ENCODE measurements around the gene NUB1.

NUB1 gene

DNA sequence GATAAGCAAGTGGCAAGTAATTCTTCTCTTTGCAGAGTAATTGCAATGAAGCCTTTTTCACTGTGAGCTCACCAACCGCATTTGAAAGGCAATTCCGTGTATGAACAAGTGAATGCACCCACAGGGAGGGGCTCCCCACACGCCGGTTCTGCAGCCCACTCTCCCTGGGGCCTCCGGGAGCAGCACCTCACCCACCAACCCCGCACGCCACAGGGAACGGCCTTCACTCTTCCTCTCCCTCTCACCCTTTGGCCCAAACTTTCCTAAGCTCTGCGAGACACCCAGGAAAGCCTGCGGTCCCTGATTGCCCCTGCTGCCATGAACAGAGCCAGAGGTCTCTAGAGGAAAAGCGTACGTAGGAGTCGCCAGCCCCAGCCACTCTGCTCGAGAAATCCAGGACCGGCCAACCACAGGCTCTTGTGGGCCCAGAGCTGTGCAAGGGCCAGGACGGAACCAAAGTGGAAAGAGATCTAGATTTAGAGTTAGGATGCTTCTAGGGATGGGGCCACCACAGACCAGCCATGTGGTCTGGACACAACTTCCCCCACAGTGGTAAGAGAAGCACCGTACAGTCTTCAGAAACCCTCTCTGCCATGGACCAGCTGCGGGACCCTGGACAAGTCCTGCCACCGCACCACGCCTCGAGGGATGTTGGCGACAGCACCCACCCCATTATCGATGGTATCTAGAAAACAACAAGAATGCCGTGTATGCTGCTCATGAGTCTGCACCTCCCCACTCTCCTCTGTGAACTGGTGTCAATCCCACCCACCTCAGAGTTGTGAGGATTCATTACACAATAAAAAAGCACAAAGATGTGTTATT is 64.7 kb downstream of the NUB1 start:
- DNase-seq, result no peak

DNA sequence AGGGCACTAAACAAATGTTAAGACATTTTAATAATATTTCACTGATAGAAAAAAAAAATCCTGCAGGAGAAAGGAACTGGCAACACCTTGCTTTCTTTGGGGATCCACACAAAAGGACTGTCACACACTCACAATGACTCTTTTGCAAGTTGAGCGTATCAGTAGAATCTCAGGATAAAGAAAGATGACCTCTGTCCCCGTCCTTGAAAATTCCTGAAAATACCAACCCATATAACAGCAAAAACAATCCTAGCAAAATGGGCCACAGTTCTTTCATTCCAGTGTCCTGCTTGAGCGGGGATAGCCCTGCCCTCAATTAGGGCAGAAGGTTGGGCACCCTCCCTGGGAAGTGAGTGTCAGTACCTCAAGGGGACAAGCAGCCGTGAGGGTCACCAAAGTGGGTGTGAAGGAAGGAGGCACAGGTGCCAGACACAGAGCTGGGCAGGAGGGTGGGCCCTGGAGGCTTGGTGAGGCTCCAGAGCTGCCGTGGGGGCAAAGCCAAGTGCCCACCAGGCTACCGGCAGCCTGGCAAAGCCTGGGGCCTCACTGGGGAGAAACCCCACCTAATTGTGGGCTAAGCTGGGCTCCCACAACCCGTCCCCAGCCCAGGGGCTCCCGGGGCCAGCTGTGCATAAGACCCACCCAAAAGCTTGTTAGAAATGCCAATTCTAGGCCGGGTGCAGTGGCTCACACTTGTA is 65.4 kb downstream of the NUB1 start:
- DNase-seq, result no peak

- DNase-seq, result no peak
Observed at GRCh38 chr7:151408498-151408838, 66.9 kb downstream of the NUB1 start.

DNA sequence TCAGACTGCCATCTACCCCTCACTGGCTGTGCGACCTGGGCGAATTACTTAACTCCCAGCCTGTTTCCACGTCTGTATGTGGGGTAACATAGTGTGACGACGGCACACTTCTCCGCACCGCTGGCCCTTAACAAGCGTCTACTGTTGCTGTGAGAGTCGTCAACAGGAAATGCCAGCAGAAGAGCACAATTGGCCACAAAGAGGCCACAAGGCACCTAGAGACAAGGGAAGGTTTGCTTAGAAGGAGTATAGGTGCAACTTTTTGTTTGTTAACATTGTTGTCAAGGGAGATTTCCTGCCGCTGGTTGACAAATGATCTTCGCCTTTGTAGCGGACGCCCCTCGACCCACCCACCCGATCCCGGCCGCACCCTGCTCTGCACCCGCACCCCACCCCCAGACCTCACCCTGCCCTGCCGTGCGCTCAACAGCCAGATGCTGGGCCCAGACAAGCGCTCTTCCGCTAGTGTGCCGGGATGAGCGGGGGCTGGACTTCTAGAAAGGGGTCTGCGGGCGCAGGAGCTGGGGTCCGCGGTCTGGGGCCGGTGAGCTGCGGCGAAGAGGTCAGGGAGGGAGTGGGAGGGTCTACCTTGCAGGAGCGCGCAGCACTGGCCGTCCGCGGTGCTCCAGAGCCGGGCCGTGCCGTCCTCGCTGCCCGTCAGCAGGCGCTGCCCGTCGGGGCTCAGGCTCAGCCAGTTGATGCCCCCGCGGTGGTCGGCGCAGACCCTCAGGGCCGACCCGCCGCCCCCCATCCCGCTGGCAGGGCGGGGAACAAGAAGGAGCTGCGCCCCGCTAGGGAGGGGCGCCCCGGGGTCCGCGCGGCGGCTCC is 67.4 kb downstream of the NUB1 start:
- no peak for DNase-seq

GRCh38 chr7:151409667-151410404 is 68.2 kb downstream of the NUB1 start, which contains the start of gene WDR86:
Gene WDR86 (minus strand): TSS chr7:151410038. CDS start chr7:151409589, 449 bp downstream.
- no peak for DNase-seq

- DNase-seq, result peak; percentile 42
Observed at GRCh38 chr7:151410405-151411390, 69.1 kb downstream of the NUB1 start.

GRCh38 chr7:151411551-151411950 is 69.9 kb downstream of the NUB1 start:
- no peak for DNase-seq

DNA sequence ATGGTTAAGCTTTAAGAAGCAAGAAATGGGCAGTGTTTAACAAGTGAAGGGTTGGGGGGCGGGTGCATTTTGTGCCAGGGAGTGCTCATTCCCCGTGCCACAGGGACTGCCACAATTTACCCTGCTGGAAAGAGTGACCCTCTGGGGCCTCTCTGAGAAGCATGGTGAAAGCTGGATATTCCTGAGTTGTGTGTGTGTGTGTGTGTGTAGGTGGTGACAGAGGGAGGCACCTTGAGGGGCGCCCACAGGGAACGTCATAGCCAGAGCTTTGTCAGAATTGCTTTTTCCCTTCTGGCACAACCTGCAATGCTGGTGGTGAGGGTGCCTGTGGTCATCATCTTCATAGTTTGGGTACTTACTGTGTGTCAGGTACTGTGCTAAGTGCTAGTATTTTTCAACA is 70.7 kb downstream of the NUB1 start:
- DNase-seq, result no peak

- no peak for DNase-seq
Observed at GRCh38 chr7:151413241-151413640, 71.6 kb downstream of the NUB1 start.

- no peak for DNase-seq
Observed at GRCh38 chr7:151415375-151416105, 73.9 kb downstream of the NUB1 start.

DNA sequence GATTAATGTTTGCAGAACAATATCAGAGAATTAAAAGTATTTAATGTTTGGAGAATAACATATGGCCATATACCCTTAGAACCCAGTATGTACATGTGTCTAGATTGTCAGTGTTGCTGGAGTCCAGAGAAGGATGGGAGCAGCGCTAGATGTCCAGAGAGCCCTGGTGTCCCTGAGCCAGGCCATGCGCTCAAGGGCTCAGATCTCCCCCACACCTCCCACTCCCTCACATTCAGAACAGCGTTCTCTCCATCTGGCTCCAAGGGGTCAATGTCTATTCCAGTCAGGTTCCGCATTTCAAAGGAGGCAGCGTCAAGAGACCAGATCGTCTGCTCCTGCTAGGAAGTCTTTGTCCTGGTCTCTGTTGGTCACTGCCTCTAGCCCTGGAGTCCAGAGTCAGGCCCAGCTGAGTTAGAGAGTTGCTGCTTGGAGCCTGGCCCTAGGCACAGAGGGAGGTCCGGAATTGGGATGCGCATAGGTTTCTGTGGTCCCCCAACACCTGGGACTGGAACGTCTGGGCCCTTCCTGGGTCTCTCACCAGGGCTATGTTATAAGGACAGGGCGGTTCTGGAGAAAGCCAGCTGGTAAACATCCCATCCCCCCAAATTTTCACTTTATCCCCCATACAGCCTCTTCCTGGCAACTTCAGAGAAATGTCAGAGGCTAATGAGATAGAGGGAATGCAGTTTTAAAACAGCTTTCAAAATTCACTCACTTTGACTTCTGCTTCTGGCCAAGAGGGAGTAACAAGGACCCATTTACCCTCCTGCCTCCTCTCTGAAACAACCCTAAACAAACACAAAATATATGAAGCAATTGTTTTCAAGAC is 74.7 kb downstream of the NUB1 start:
- no peak for DNase-seq

GRCh38 chr7:151416941-151417315 is 75.3 kb downstream of the NUB1 start:
- DNase-seq, result no peak

DNA sequence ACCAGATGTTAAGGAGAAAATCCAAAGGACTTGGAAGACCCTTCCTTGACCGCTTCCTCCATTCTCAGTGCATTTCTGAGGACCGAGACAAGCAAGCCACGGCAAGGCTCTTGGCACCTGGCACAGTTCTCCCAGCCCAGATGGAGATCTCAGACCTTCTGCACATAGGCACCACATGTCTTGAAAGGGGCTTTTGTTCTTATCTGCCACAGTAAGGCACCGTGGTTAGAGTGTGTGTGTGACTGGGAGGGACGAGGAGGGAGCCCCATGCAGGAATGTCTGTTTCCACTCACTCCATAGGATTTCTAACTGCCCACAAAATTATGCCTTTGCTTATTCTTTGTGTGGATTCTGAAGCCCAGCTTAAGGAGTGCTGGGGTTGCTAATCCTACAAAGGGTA is 78.5 kb downstream of the NUB1 start:
- DNase-seq, result no peak

DNA sequence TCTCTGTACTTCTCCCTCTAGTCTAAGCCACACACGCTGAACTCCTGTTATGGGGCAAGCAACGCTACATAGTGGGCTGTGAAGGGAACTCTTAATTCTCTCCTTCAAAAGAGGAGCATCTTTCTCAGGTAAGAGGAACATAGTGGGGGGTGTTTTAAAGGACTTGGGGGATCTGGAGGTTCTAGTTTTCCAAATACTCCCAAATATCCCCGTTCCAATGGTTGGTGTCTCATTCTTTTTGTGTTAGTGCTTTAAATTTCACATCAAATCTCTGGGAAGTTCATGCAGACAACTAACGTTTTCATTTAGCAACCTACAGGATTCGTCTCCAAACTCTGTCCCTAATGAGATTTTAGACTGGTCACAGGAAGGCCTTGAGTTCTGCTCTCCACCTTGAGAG is 80.6 kb downstream of the NUB1 start:
- no peak for DNase-seq

GRCh38 chr7:151423226-151423625 is 81.6 kb downstream of the NUB1 start:
- DNase-seq, result no peak

- DNase-seq, result no peak
Observed at GRCh38 chr7:151423936-151424335, 82.3 kb downstream of the NUB1 start.

- no peak for DNase-seq
Observed at GRCh38 chr7:151424799-151425198, 83.2 kb downstream of the NUB1 start.

GRCh38 chr7:151425670-151426440 is 84.2 kb downstream of the NUB1 start:
- no peak for DNase-seq

GRCh38 chr7:151426441-151426903 is 84.9 kb downstream of the NUB1 start:
- no peak for DNase-seq
